Neural progenitor cell (in vitro differentiated cells): ENCODE data around the gene SMPD2.

Experiments
- EZH2 ChIP-seq: fragments of 200-600 bp; sonication (generic); IDR thresholded peaks from 2 replicates; pipeline ENCODE4 v1.6.1; 2017; ENCODE audit warnings: antibody characterized with exemption, mild to moderate bottlenecking, moderate library complexity
- EZH2phosphoT487 ChIP-seq: fragments of 200-600 bp; sonication (generic); IDR thresholded peaks from 2 replicates; pipeline ENCODE4 v1.6.1; 2017; ENCODE audit warnings: antibody characterized with exemption
- TF ChIP-seq, protein P1 (sequence below): fragments of 200-600 bp; sonication (generic); IDR thresholded peaks from 2 replicates; pipeline ENCODE4 v1.5.1; 2017; ENCODE audit warnings: antibody characterized with exemption, mild to moderate bottlenecking

- TF ChIP-seq EZH2 = no peak
- TF ChIP-seq, protein P1, sequence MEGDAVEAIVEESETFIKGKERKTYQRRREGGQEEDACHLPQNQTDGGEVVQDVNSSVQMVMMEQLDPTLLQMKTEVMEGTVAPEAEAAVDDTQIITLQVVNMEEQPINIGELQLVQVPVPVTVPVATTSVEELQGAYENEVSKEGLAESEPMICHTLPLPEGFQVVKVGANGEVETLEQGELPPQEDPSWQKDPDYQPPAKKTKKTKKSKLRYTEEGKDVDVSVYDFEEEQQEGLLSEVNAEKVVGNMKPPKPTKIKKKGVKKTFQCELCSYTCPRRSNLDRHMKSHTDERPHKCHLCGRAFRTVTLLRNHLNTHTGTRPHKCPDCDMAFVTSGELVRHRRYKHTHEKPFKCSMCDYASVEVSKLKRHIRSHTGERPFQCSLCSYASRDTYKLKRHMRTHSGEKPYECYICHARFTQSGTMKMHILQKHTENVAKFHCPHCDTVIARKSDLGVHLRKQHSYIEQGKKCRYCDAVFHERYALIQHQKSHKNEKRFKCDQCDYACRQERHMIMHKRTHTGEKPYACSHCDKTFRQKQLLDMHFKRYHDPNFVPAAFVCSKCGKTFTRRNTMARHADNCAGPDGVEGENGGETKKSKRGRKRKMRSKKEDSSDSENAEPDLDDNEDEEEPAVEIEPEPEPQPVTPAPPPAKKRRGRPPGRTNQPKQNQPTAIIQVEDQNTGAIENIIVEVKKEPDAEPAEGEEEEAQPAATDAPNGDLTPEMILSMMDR = no peak
- TF ChIP-seq EZH2phosphoT487 = no peak
These were observed 15.6 kb upstream of the SMPD2 start for GRCh38 chr6:109424946-109425345.
